Measurements from ENCODE around the gene MRS2. TPM values are rescaled to one million over a fixed set of nuclear protein-coding genes. Genes with fewer than 3 reads are reported as not detected.
"Not testable (repeated sequence)": the region's sequence is repeated elsewhere in the genome, so short reads cannot be mapped to it uniquely, and the experiment has no call there.

Gene MRS2
- polyA plus RNA-seq, 1 experiment = 19.9 TPM

DNA sequence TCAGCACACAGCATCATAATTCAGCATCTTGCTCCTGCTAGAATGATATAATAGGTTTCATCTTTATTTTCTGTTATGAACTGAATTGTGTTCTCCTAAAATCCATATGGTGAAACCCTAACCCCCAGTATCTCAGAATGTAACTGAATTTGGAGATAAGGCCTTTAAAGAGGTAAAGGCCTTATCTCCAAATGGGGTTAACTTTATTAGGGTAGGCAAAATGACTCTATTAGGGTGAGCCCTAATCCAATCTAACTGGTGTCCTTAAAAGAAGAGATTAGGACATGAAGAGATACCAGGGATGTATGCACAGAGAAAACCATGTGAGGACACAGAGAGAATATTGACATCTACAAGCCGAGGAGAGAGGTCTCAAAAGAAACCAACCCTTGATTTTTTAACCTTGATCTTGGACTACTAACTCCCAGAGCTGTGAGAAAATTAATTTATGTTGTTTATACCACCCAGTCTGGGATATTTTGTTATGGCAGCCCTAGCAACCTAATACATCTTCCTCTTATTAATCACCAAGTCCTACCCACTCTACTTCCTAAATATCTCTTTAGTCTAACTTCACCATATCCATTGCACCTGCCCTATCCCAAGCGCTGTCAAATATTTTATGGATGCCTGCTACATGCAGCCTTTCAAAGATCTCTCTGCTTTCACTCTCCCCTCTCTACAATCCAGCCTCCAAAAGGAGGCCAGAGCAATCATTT lies 8.5 kb upstream of the MRS2 start:
- ChIA-PET POLR2A (no interaction called here), CTCF (interaction anchor here (2.2 kb wide), 1 partner anchor 111 kb away, joined by 5 read pairs; no protein-coding TSS in a partner anchor)
- peaks cover 5% of the 10 kb centered on the region for H3K27me3 ChIP-seq (ENCODE audit: control insufficient read depth, insufficient read depth, low read length)
- no peaks in the 10 kb centered on the region for H3K9me3 ChIP-seq (ENCODE audit: control insufficient read depth, insufficient read depth, low read length)
- no peak overlapping the region for H3K27ac ChIP-seq (ENCODE audit: low read depth, low read length)
- TF ChIP-seq, protein P1, sequence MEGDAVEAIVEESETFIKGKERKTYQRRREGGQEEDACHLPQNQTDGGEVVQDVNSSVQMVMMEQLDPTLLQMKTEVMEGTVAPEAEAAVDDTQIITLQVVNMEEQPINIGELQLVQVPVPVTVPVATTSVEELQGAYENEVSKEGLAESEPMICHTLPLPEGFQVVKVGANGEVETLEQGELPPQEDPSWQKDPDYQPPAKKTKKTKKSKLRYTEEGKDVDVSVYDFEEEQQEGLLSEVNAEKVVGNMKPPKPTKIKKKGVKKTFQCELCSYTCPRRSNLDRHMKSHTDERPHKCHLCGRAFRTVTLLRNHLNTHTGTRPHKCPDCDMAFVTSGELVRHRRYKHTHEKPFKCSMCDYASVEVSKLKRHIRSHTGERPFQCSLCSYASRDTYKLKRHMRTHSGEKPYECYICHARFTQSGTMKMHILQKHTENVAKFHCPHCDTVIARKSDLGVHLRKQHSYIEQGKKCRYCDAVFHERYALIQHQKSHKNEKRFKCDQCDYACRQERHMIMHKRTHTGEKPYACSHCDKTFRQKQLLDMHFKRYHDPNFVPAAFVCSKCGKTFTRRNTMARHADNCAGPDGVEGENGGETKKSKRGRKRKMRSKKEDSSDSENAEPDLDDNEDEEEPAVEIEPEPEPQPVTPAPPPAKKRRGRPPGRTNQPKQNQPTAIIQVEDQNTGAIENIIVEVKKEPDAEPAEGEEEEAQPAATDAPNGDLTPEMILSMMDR (IDR thresholded peaks at IDR 0.05; ENCODE audit: low read depth, low read length) = no peak
- DNase-seq (ENCODE audit: low read depth, low spot score) = no peak
- no peak overlapping the region for H3K4me3 ChIP-seq (ENCODE audit: low read depth, low read length)

DNA sequence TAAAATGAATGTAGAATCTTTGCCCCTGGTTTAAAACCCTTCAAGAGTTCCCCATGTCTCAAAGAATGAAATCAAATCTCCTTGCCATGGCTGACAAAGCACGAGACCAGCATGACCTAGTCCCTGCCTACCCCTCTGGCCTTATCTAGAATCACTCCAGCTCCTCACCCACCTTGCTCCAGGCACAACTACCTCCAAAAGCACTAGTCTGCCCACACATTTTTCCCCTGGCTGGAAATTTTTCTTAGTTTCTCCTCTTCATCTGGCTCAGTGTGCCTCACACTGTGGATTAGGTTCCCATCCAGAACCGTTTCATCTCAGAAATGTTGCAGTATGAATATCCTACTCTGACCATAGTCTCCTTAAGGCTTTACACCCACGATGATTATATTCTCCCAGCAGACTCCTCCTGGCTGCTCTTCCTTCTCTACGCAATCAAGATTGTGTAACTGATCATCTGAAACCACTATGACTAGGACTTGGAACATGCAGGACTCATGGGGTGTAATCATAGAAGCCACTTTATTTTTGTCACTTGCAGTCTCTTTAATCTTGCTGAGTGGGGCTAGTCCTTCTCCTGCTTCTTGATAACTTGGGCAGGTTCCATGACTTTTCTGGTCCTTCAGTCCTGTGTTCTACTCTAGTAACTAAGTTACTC lies 7.8 kb upstream of the MRS2 start:
- POLR2A ChIA-PET = no interaction called here
- CTCF ChIA-PET = interaction anchor here (2.2 kb wide), 1 partner anchor 112 kb away, joined by 5 read pairs; no protein-coding TSS in a partner anchor
- no peak overlapping the region for H3K27ac ChIP-seq (ENCODE audit: low read depth, low read length)
- peaks cover 5% of the 10 kb centered on the region for H3K27me3 ChIP-seq (ENCODE audit: control insufficient read depth, insufficient read depth, low read length)
- no peaks in the 10 kb centered on the region for H3K9me3 ChIP-seq (ENCODE audit: control insufficient read depth, insufficient read depth, low read length)
- H3K4me3 ChIP-seq (ENCODE audit: low read depth, low read length) = no peak overlapping the region
- TF ChIP-seq, protein P1 (IDR thresholded peaks at IDR 0.05; ENCODE audit: low read depth, low read length) = no peak
- DNase-seq (ENCODE audit: low read depth, low spot score) = peak; percentile 41

DNA sequence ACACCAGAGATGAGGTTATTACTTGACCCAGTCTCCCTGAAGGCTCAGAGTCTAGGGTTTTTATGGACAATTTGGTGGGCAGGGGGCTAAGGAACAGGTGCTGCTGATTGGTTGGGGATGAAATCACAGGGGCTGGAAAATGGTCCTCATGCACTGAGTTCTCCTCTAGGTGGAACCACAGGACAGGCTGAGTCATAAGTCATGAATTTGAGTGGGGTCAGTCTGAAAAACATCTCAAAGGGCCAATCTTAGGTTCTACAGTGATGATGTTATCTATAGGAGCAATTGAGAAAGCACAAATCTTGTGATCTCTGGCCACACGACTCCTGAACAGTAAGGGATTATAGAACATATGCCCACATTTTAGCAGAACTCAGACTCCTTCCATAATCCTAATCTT lies 5.9 kb upstream of the MRS2 start:
- TF ChIP-seq, protein P1 (IDR thresholded peaks at IDR 0.05; ENCODE audit: low read depth, low read length) = no peak
- DNase-seq (ENCODE audit: low read depth, low spot score) = no peak
- Histone ChIP-seq H3K27me3 (ENCODE audit: control insufficient read depth, insufficient read depth, low read length) (peaks cover 5% of the 10 kb centered on the region), H3K27ac (ENCODE audit: low read depth, low read length) (no peak overlapping the region), H3K9me3 (ENCODE audit: control insufficient read depth, insufficient read depth, low read length) (no peaks in the 10 kb centered on the region), H3K4me3 (ENCODE audit: low read depth, low read length) (no peak overlapping the region)
- ChIA-PET CTCF (no interaction called here), POLR2A (no interaction called here)

DNA sequence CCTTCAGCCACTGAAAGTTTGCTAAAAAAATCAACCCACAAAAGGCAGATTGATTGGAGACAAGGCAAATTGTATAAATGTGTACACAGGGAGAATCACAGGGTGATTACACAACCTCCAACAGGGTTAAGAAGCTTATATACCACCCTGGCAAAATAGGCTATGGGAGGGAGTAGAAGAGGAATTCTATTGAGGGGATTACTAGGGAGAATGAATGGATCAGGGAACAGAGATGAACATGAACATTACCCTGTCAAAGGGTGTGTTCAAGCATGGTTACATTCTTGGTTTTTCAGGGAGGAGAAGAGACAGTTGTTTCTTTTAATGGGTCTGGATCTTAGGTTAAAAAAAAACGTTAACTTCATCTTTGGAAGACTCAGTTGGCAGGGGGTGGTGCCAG lies 5.1 kb upstream of the MRS2 start:
- Histone ChIP-seq H3K27ac (ENCODE audit: low read depth, low read length) (no peak overlapping the region), H3K27me3 (ENCODE audit: control insufficient read depth, insufficient read depth, low read length) (no peaks in the 10 kb centered on the region), H3K9me3 (ENCODE audit: control insufficient read depth, insufficient read depth, low read length) (no peaks in the 10 kb centered on the region), H3K4me3 (ENCODE audit: low read depth, low read length) (no peak overlapping the region)
- ChIA-PET POLR2A (no interaction called here), CTCF (interaction anchor here (1.5 kb wide), 1 partner anchor 9 kb away, joined by 4 read pairs; no protein-coding TSS in a partner anchor)
- DNase-seq (ENCODE audit: low read depth, low spot score) = no peak
- TF ChIP-seq, protein P1 (IDR thresholded peaks at IDR 0.05; ENCODE audit: low read depth, low read length) = no peak

DNA sequence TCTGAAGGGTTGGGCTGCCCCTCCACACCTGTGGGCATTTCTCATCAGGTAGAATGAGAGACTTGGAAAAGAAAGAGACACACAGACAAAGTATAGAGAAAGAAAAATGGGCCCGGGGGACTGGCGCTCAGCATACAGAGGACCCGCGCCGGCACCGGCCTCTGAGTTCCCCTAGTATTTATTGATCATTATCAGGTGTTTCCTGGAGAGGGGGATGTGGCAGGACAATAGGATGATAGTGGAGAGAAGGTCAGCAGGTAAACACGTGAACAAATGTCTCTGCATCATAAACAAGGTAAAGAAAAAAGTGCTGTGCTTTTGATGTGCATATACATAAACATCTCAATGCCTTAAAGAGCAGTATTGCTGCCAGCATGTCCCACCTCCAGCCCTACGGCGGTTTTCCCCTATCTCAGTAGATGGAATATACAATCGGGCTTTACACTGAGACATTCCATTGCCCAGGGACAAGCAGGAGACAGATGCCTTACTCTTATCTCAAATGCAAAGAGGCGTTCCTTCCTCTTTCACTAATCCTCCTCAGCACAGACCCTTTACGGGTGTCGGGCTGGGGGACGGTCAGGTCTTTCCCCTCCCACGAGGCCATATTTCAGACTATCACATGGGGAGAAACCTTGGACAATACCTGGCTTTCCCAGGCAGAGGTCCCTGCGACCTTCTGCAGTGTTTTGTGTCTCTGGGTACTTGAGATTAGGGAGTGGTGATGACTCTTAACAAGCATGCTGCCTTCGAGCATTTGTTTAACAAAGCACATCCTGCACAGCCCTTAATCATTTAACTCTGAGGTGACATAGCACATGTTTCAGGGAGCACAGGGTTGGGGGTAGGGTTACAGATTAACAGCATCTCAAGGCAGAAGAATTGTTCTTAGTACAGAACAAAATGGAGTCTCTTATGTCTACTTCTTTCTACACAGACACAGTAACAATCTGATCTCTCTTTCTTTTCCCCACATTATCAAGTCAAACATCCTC lies 2.4 kb upstream of the MRS2 start:
- H3K9me3 ChIP-seq (ENCODE audit: control insufficient read depth, insufficient read depth, low read length); H3K27ac ChIP-seq (ENCODE audit: low read depth, low read length); POLR2A ChIA-PET; DNase-seq (ENCODE audit: low read depth, low spot score); H3K27me3 ChIP-seq (ENCODE audit: control insufficient read depth, insufficient read depth, low read length); H3K4me3 ChIP-seq (ENCODE audit: low read depth, low read length): not testable (repeated sequence)
- CTCF ChIA-PET = interaction anchor here (0.7 kb wide), 1 partner anchor 12 kb away, joined by 5 read pairs; no protein-coding TSS in a partner anchor
